WTC11 (cell line): ENCODE data around the gene NGLY1. TPM values are rescaled to one million over a fixed set of nuclear protein-coding genes. Genes with fewer than 3 reads are reported as not detected.

Experiments used
- ATAC-seq: fragments of 200-7000 bp; cut with Tn5 transposase; 2 replicates; pipeline ENCODE4 v1.10.0; 2021; ENCODE audit warnings: mild to moderate bottlenecking, moderate library complexity
- CTCF ChIA-PET: fragments of 300-600 bp; sonication (Branson Sonifier 250); formaldehyde crosslinking; loops from one replicate; lab custom pipeline; 2021; ENCODE audit warnings: antibody characterized with exemption; lab: Charles Lee
- POLR2A ChIA-PET: fragments of 350-600 bp; sonication (Branson Sonifier 250); formaldehyde crosslinking; loops from one replicate; lab custom pipeline; 2021; ENCODE audit warnings: antibody characterized with exemption; lab: Charles Lee
- DNase-seq: peaks from one replicate; pipeline ENCODE4 v3.0.0; 2021; ENCODE audit warnings: low spot score
- H3K27ac Mint-ChIP-seq: 2 replicates; pipeline ENCODE4 v1.8.0; 2021; ENCODE audit warnings: mixed read lengths
- H3K27me3 Mint-ChIP-seq: 2 replicates; pipeline ENCODE4 v1.8.0; 2021; ENCODE audit warnings: low read depth, mild to moderate bottlenecking, moderate library complexity, mixed read lengths
- H3K36me3 Mint-ChIP-seq: 2 replicates; pipeline ENCODE4 v1.8.0; 2021; ENCODE audit warnings: mixed read lengths
- H3K4me1 Mint-ChIP-seq: 2 replicates; pipeline ENCODE4 v1.8.0; 2022; ENCODE audit warnings: mixed read lengths
- H3K4me3 Mint-ChIP-seq: 2 replicates; pipeline ENCODE4 v1.8.0; 2021; ENCODE audit warnings: mild to moderate bottlenecking, moderate library complexity, mixed read lengths
- H3K9me3 Mint-ChIP-seq: 2 replicates; pipeline ENCODE4 v1.8.0; 2021; ENCODE audit warnings: mixed read lengths
- CREM ChIP-seq: sonication (generic); formaldehyde crosslinking; IDR thresholded peaks from 2 replicates; pipeline ENCODE4 v1.8.1; 2022; ENCODE audit warnings: mild to moderate bottlenecking, missing genetic modification reagents, moderate library complexity
- ETV6 ChIP-seq: sonication (generic); formaldehyde crosslinking; IDR thresholded peaks from 2 replicates; pipeline ENCODE4 v1.8.1; 2022; ENCODE audit warnings: mild to moderate bottlenecking, missing genetic modification reagents
- FOXP1 ChIP-seq: sonication (generic); formaldehyde crosslinking; IDR thresholded peaks from 2 replicates; pipeline ENCODE4 v1.8.0; 2022; ENCODE audit warnings: missing genetic modification reagents, mild to moderate bottlenecking, moderate library complexity, borderline replicate concordance
- GABPB1 ChIP-seq: sonication (generic); formaldehyde crosslinking; IDR thresholded peaks from 2 replicates; pipeline ENCODE4 v1.8.1; 2023; ENCODE audit warnings: mild to moderate bottlenecking, missing genetic modification reagents
- JUN ChIP-seq: sonication (generic); formaldehyde crosslinking; IDR thresholded peaks from 2 replicates; pipeline ENCODE4 v1.8.0; 2023; ENCODE audit warnings: mild to moderate bottlenecking, missing genetic modification reagents
- MYBL2 ChIP-seq: sonication (generic); formaldehyde crosslinking; IDR thresholded peaks from 2 replicates; pipeline ENCODE4 v1.8.1; 2023; ENCODE audit warnings: mild to moderate bottlenecking, moderate library complexity, missing genetic modification reagents
- NFYB ChIP-seq: sonication (generic); formaldehyde crosslinking; conservative IDR thresholded peaks from 2 replicates; pipeline ENCODE4 v1.8.0; 2022; ENCODE audit warnings: low read depth, missing genetic modification reagents
- NR1H2 ChIP-seq: sonication (generic); formaldehyde crosslinking; IDR thresholded peaks from 2 replicates; pipeline ENCODE4 v1.9.0; 2021; ENCODE audit warnings: mild to moderate bottlenecking, moderate library complexity, missing genetic modification reagents
- SMAD3 ChIP-seq: sonication (generic); formaldehyde crosslinking; IDR thresholded peaks from 2 replicates; pipeline ENCODE4 v1.8.0; 2022; ENCODE audit warnings: missing genetic modification reagents, mild to moderate bottlenecking, borderline replicate concordance
- ZNF219 ChIP-seq: sonication (generic); formaldehyde crosslinking; IDR thresholded peaks from 2 replicates; pipeline ENCODE4 v1.8.0; 2023; ENCODE audit warnings: missing genetic modification reagents, mild to moderate bottlenecking, borderline replicate concordance
- ZNF232 ChIP-seq: sonication (generic); formaldehyde crosslinking; IDR thresholded peaks from 2 replicates; pipeline ENCODE4 v1.8.0; 2022; ENCODE audit warnings: mild to moderate bottlenecking, missing genetic modification reagents
- ZNF263 ChIP-seq: sonication (generic); formaldehyde crosslinking; IDR thresholded peaks from 2 replicates; pipeline ENCODE4 v1.8.1; 2022; ENCODE audit warnings: low read depth, mild to moderate bottlenecking, moderate library complexity, missing genetic modification reagents
- ZNF396 ChIP-seq: fragments of 250-450 bp; sonication (Bioruptor Pico); IDR thresholded peaks from 2 replicates; pipeline ENCODE4 v1.8.0; 2021; ENCODE audit warnings: mild to moderate bottlenecking, moderate library complexity, borderline replicate concordance
- ZNF416 ChIP-seq: fragments of 250-450 bp; sonication (Bioruptor Pico); IDR thresholded peaks from 2 replicates; pipeline ENCODE4 v1.9.0; 2021; ENCODE audit warnings: mild to moderate bottlenecking, inconsistent platforms
- total RNA-seq: library from RNA; stranded (reverse); gene quantifications from 3 replicates; pipeline ENCODE4 v1.2.3, GENCODE V29; 2021
- TF ChIP-seq, protein P1 (sequence below): sonication (generic); formaldehyde crosslinking; IDR thresholded peaks from 2 replicates; pipeline ENCODE4 v1.8.1; 2022; ENCODE audit warnings: mild to moderate bottlenecking, missing genetic modification reagents, moderate library complexity, borderline replicate concordance
- TF ChIP-seq, protein P2 (sequence below): sonication (generic); formaldehyde crosslinking; IDR thresholded peaks from 2 replicates; pipeline ENCODE4 v1.8.1; 2022; ENCODE audit warnings: mild to moderate bottlenecking, moderate library complexity, missing genetic modification reagents
- TF ChIP-seq, protein P3 (sequence below): fragments of 250-450 bp; sonication (Bioruptor Pico); conservative IDR thresholded peaks from 2 replicates; pipeline ENCODE4 v1.9.0; 2021; ENCODE audit warnings: mild to moderate bottlenecking
- TF ChIP-seq, protein P4 (sequence below): sonication (generic); formaldehyde crosslinking; IDR thresholded peaks from 2 replicates; pipeline ENCODE4 v1.8.1; 2023; ENCODE audit warnings: mild to moderate bottlenecking, missing genetic modification reagents
- TF ChIP-seq, protein P5 (sequence below): sonication (generic); formaldehyde crosslinking; IDR thresholded peaks from 2 replicates; pipeline ENCODE4 v1.8.1; 2023; ENCODE audit warnings: mild to moderate bottlenecking, missing genetic modification reagents, moderate library complexity
- TF ChIP-seq, protein P6 (sequence below): sonication (generic); formaldehyde crosslinking; IDR thresholded peaks from 2 replicates; pipeline ENCODE4 v1.8.0; 2022; ENCODE audit warnings: missing genetic modification reagents
- TF ChIP-seq, protein P7 (sequence below): fragments of 250-450 bp; sonication (Bioruptor Pico); IDR thresholded peaks from 2 replicates; pipeline ENCODE4 v1.9.0; 2021; ENCODE audit warnings: moderate library complexity, mild to moderate bottlenecking, inconsistent platforms, borderline replicate concordance

NGLY1 gene
- total RNA-seq, 1 experiment from 2014 or later = 20.6 TPM

DNA sequence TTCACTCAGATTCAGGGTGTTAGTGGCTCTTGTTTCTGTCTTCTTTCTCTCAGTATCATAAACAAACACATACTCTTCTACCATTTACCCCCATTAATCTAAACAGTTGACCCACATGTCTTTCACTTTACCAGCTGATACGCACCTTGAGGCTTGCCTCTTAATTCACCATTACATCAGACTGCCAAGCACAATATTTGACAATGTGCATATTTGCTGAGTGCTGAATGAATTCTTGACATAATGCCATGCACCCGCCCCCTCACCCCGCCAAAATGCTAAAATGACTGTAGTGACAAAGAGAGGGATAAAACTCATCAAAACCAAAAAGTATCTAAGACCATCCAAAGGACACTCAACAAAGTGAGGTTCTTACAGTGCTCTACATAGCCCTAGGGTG lies 57.4 kb downstream of the NGLY1 start (continued):
- TF ChIP-seq ZNF396 (CRISPR knock-in tag) = no peak
- TF ChIP-seq, protein P1, sequence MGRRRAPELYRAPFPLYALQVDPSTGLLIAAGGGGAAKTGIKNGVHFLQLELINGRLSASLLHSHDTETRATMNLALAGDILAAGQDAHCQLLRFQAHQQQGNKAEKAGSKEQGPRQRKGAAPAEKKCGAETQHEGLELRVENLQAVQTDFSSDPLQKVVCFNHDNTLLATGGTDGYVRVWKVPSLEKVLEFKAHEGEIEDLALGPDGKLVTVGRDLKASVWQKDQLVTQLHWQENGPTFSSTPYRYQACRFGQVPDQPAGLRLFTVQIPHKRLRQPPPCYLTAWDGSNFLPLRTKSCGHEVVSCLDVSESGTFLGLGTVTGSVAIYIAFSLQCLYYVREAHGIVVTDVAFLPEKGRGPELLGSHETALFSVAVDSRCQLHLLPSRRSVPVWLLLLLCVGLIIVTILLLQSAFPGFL = no peak
- TF ChIP-seq GABPB1 (CRISPR knock-in tag) = no peak
- TF ChIP-seq, protein P2, sequence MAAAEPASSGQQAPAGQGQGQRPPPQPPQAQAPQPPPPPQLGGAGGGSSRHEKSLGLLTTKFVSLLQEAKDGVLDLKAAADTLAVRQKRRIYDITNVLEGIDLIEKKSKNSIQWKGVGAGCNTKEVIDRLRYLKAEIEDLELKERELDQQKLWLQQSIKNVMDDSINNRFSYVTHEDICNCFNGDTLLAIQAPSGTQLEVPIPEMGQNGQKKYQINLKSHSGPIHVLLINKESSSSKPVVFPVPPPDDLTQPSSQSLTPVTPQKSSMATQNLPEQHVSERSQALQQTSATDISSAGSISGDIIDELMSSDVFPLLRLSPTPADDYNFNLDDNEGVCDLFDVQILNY (CRISPR knock-in tag) = no peak
- no peak for TF ChIP-seq FOXP1 (CRISPR knock-in tag)
- no peak for TF ChIP-seq ZNF416

DNA sequence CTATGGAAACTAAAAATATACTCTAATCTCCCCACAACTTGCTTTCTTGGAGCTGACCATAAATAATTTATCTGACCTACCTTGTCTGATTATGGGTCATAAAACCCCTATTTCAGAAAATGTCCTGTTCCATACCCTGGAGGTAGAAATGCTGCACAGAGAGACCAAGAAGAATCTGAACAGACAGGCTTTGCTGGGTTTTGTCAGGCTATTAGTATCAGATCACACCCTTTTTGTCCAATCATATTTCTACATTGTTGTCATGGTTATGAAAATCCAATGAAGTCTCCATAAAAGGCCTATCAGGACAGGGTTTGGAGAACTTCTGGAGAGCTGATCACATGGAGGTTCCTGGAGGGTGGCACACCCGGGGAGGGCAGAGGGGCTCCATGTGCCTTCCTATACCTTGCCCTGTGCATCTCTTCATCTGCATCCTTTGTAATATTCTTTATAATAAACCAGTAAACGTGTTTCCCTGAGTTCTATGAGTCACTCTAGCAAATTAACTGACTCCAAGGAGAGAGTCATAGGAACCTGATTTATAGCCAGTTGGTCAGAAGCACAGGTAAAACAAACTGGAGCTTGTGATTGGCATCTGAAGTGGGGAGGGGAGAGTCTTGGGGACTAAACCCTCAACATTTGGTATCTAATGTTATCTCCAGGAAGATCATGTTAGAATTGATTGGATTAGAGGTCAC lies 58.1 kb downstream of the NGLY1 start:
- CTCF ChIA-PET = interaction anchor here (0.6 kb wide), 1 partner anchor 76 kb away, joined by 5 read pairs; no protein-coding TSS in a partner anchor

DNA sequence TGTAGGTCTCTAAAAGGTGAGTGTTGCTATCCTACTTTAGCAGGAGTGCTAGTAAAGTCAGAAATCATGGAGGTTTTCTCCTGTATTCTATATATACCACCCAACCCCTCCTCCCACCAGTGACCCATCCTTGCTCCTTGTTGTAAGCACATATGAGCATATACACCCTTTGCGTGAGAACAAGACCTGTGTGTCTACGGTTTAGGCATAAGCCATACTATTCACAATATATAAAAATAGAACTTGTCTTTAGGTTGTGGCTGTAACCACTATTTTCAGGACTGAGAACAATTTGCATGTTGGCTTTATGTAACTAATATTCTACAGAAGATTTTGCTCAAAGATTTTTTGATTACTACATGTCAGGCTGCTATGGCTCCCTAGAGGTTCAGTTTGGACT lies 59.4 kb downstream of the NGLY1 start:
- ATAC-seq = no peak
- CTCF ChIA-PET = no interaction called here

More for the DNA sequence above, 58.1 kb downstream of the NGLY1 start:
- no peak for TF ChIP-seq NFYB (CRISPR knock-in tag)
- POLR2A ChIA-PET = no interaction called here
- no peak for ATAC-seq
- DNase-seq = no peak
- no peaks in the 10 kb centered on the region for H3K9me3 Mint-ChIP-seq
- no peaks in the 10 kb centered on the region for H3K4me1 Mint-ChIP-seq
- no peak overlapping the region for H3K27ac Mint-ChIP-seq
- no peak overlapping the region for H3K4me3 Mint-ChIP-seq
- H3K36me3 Mint-ChIP-seq = no peaks in the 10 kb centered on the region
- H3K27me3 Mint-ChIP-seq = no peaks in the 10 kb centered on the region

More for the DNA sequence above, 59.4 kb downstream of the NGLY1 start:
- no peaks in the 10 kb centered on the region for H3K4me1 Mint-ChIP-seq
- POLR2A ChIA-PET = no interaction called here
- H3K4me3 Mint-ChIP-seq = no peak overlapping the region
- TF ChIP-seq MYBL2 (no peak), SMAD3 (CRISPR knock-in tag) (no peak), NR1H2 (no peak), ZNF263 (CRISPR knock-in tag) (no peak), ZNF219 (no peak), ETV6 (CRISPR knock-in tag) (no peak), ZNF396 (CRISPR knock-in tag) (no peak), FOXP1 (CRISPR knock-in tag) (no peak), CREM (CRISPR knock-in tag) (no peak), JUN (CRISPR knock-in tag) (no peak), ZNF232 (CRISPR knock-in tag) (no peak)
- TF ChIP-seq, protein P3, sequence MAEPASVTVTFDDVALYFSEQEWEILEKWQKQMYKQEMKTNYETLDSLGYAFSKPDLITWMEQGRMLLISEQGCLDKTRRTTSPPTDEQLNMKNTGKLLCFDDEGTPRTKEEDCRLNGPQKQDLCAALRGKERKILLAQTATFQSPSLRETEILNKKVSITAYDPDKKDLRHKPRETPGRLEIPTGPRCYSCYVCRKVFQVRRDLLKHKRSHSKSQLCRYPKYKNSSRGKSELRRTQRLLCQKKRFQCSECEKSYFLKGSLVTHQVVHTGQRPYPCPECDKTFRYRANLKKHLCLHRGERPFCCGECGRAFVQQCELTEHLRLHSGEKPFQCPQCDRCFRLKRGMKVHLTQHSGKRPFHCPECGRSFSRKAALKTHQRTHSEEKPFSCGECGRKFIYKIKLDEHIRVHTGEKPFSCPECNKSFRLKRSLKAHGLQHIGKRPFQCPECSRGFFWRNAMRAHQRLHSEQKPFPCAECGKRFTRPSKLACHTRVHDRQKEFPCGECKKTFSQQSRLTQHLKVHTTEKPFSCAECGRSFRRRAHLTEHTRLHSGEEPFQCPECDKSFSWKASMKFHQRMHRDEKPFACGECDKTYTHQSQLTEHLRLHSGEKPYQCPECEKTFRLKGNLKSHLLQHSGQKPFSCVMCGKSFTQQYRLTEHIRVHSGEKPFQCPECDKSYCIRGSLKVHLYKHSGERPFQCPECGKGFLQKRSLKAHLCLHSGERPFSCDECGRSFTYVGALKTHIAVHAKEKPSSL (CRISPR knock-in tag) = no peak
- TF ChIP-seq, protein P4, sequence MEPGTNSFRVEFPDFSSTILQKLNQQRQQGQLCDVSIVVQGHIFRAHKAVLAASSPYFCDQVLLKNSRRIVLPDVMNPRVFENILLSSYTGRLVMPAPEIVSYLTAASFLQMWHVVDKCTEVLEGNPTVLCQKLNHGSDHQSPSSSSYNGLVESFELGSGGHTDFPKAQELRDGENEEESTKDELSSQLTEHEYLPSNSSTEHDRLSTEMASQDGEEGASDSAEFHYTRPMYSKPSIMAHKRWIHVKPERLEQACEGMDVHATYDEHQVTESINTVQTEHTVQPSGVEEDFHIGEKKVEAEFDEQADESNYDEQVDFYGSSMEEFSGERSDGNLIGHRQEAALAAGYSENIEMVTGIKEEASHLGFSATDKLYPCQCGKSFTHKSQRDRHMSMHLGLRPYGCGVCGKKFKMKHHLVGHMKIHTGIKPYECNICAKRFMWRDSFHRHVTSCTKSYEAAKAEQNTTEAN = no peak
- TF ChIP-seq, protein P5, sequence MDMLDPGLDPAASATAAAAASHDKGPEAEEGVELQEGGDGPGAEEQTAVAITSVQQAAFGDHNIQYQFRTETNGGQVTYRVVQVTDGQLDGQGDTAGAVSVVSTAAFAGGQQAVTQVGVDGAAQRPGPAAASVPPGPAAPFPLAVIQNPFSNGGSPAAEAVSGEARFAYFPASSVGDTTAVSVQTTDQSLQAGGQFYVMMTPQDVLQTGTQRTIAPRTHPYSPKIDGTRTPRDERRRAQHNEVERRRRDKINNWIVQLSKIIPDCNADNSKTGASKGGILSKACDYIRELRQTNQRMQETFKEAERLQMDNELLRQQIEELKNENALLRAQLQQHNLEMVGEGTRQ (CRISPR knock-in tag) = no peak
- TF ChIP-seq, protein P6, sequence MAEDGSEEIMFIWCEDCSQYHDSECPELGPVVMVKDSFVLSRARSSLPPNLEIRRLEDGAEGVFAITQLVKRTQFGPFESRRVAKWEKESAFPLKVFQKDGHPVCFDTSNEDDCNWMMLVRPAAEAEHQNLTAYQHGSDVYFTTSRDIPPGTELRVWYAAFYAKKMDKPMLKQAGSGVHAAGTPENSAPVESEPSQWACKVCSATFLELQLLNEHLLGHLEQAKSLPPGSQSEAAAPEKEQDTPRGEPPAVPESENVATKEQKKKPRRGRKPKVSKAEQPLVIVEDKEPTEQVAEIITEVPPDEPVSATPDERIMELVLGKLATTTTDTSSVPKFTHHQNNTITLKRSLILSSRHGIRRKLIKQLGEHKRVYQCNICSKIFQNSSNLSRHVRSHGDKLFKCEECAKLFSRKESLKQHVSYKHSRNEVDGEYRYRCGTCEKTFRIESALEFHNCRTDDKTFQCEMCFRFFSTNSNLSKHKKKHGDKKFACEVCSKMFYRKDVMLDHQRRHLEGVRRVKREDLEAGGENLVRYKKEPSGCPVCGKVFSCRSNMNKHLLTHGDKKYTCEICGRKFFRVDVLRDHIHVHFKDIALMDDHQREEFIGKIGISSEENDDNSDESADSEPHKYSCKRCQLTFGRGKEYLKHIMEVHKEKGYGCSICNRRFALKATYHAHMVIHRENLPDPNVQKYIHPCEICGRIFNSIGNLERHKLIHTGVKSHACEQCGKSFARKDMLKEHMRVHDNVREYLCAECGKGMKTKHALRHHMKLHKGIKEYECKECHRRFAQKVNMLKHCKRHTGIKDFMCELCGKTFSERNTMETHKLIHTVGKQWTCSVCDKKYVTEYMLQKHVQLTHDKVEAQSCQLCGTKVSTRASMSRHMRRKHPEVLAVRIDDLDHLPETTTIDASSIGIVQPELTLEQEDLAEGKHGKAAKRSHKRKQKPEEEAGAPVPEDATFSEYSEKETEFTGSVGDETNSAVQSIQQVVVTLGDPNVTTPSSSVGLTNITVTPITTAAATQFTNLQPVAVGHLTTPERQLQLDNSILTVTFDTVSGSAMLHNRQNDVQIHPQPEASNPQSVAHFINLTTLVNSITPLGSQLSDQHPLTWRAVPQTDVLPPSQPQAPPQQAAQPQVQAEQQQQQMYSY = no peak
- TF ChIP-seq, protein P7, sequence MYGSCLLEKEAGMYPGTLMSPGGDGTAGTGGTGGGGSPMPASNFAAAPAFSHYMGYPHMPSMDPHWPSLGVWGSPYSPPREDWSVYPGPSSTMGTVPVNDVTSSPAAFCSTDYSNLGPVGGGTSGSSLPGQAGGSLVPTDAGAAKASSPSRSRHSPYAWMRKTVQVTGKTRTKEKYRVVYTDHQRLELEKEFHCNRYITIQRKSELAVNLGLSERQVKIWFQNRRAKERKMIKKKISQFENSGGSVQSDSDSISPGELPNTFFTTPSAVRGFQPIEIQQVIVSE (CRISPR knock-in tag) = no peak
- TF ChIP-seq, protein P1 = no peak
- DNase-seq = no peak
- H3K27ac Mint-ChIP-seq = no peak overlapping the region
- no peaks in the 10 kb centered on the region for H3K36me3 Mint-ChIP-seq
- H3K9me3 Mint-ChIP-seq = no peaks in the 10 kb centered on the region
- H3K27me3 Mint-ChIP-seq = no peaks in the 10 kb centered on the region
